SK-N-SH (cell line): ENCODE data around the gene MYO1H. TPM values are rescaled to one million over a fixed set of nuclear protein-coding genes. Genes with fewer than 3 reads are reported as not detected.

Experiments used
- CTCF ChIA-PET: fragments of 300-600, 350-600 bp; formaldehyde crosslinking; extraction: SDS; loops from one replicate; lab custom pipeline; 2021; lab: Yijun Ruan, JAX
- POLR2A ChIA-PET: fragments of 350-600 bp; sonication (Branson Sonifier 250); formaldehyde crosslinking; extraction: SDS; loops from one replicate; lab custom pipeline; 2020; ENCODE audit warnings: antibody characterized with exemption, inconsistent platforms; lab: Yijun Ruan, JAX
- DNase-seq: peaks from one replicate; pipeline ENCODE4 v3.0.0; 2012
- H2AFZ ChIP-seq: fragments of 200-600 bp; sonication (generic); 2 replicates; pipeline ENCODE4 v1.8.1; 2016; ENCODE audit warnings: antibody characterized with exemption, mild to moderate bottlenecking, low read depth
- H3F3A ChIP-seq: fragments of 200-600 bp; sonication (generic); replicated peaks from 2 replicates; pipeline ENCODE3; 2016; ENCODE audit warnings: antibody characterized with exemption, mild to moderate bottlenecking; ENCODE audit not compliant: insufficient read depth
- H3K27ac ChIP-seq, 2 experiments: fragments of 200-500 bp in 1 of 2; fragments of 200-600 bp in 1 of 2; sonication (Bioruptor generic) in 1 of 2; sonication (generic), shearing (Covaris generic) in 1 of 2; 2 replicates each; pipeline versions ENCODE4 v1.5.1 to v1.6.1; 2014 to 2016; ENCODE audit warnings: low read depth in 2 of 2, inconsistent platforms in 1 of 2, low read length in 1 of 2, mild to moderate bottlenecking in 1 of 2, mixed read lengths in 1 of 2
- H3K27me3 ChIP-seq: fragments of 200-600 bp; sonication (generic), shearing (Covaris generic); 2 replicates; pipeline ENCODE4 v1.6.1; 2016; ENCODE audit warnings: mixed run types; ENCODE audit not compliant: insufficient read depth
- H3K36me3 ChIP-seq, 2 experiments: fragments of 200-500 bp in 1 of 2; fragments of 200-600 bp in 1 of 2; sonication (Bioruptor generic) in 1 of 2; sonication (generic) in 1 of 2; replicated peaks in 1 of 2; 2 replicates each; pipeline versions ENCODE3 to v1.5.1; 2014 to 2016; ENCODE audit warnings: low read length in 1 of 2, mild to moderate bottlenecking in 1 of 2; ENCODE audit not compliant: insufficient read depth in 2 of 2, control insufficient read depth in 1 of 2
- H3K4me1 ChIP-seq, 2 experiments: fragments of 200-500 bp in 1 of 2; fragments of 200-600 bp in 1 of 2; sonication (Bioruptor generic) in 1 of 2; sonication (generic), shearing (Covaris generic) in 1 of 2; 2 replicates each; pipeline versions ENCODE4 v1.5.1 to v1.6.1; 2014 to 2016; ENCODE audit warnings: low read depth in 1 of 2, low read length in 1 of 2, mixed run types in 1 of 2; ENCODE audit not compliant: insufficient read depth in 2 of 2, control insufficient read depth in 1 of 2
- H3K4me2 ChIP-seq: fragments of 200-600 bp; sonication (generic), shearing (Covaris generic); 2 replicates; pipeline ENCODE4 v1.6.1; 2017; ENCODE audit warnings: mixed run types
- H3K4me3 ChIP-seq, 2 experiments: fragments of 200-500 bp in 1 of 2; fragments of 200-600 bp in 1 of 2; sonication (Bioruptor generic) in 1 of 2; sonication (generic), shearing (Covaris generic) in 1 of 2; 2 replicates each; pipeline versions ENCODE4 v1.5.1 to v1.8.1; 2014 to 2016; ENCODE audit warnings: low read depth in 2 of 2, inconsistent platforms in 1 of 2, low read length in 1 of 2, mild to moderate bottlenecking in 1 of 2, mixed read lengths in 1 of 2, moderate library complexity in 1 of 2
- H3K79me2 ChIP-seq: fragments of 200-600 bp; sonication (generic); 2 replicates; pipeline ENCODE4 v1.8.1; 2017; ENCODE audit warnings: mild to moderate bottlenecking; ENCODE audit not compliant: insufficient read depth
- H3K9ac ChIP-seq: fragments of 200-600 bp; sonication (generic); 2 replicates; pipeline ENCODE4 v1.6.1; 2017; ENCODE audit warnings: mixed run types
- H3K9me2 ChIP-seq: fragments of 200-600 bp; sonication (generic); 2 replicates; pipeline ENCODE4 v1.6.1; 2017; ENCODE audit warnings: mixed run types
- H3K9me3 ChIP-seq: fragments of 200-600 bp; sonication (generic); 2 replicates; pipeline ENCODE4 v1.6.1; 2017; ENCODE audit warnings: mixed run types, mild to moderate bottlenecking, moderate library complexity
- H4K20me1 ChIP-seq: fragments of 200-600 bp; sonication (generic); 2 replicates; pipeline ENCODE4 v1.6.1; 2017; ENCODE audit warnings: mild to moderate bottlenecking, mixed run types; ENCODE audit not compliant: insufficient read depth
- ELF1 ChIP-seq: IDR thresholded peaks from 2 replicates; pipeline ENCODE4 v1.4.0; 2012
- EP300 ChIP-seq, 2 experiments: IDR thresholded peaks; 2 replicates each; pipeline versions ENCODE4 v1.4.0 to v1.6.1; 2012; ENCODE audit warnings: borderline replicate concordance in 1 of 2, low read depth in 1 of 2, low read length in 1 of 2
- EZH2phosphoT487 ChIP-seq: fragments of 200-600 bp; sonication (generic); IDR thresholded peaks from 2 replicates; pipeline ENCODE4 v1.6.1; 2017; ENCODE audit warnings: low read depth, mixed run types, mild to moderate bottlenecking, antibody characterized with exemption, moderate library complexity, borderline replicate concordance
- FOSL2 ChIP-seq: IDR thresholded peaks from 2 replicates; pipeline ENCODE4 v1.4.0; 2012; ENCODE audit warnings: low read depth, mild to moderate bottlenecking, moderate library complexity, borderline replicate concordance
- JUND ChIP-seq: IDR thresholded peaks from 2 replicates; pipeline ENCODE4 v1.4.0; 2012
- MEF2A ChIP-seq: IDR thresholded peaks from 2 replicates; pipeline ENCODE4 v1.4.0; 2012; ENCODE audit warnings: low read depth, borderline replicate concordance
- NFIC ChIP-seq: IDR thresholded peaks from 2 replicates; pipeline ENCODE4 v1.4.0; 2012; ENCODE audit warnings: borderline replicate concordance
- POLR2AphosphoS5 ChIP-seq: IDR thresholded peaks from 2 replicates; pipeline ENCODE4 v1.6.1; 2012; ENCODE audit warnings: low read depth, low read length
- RAD21 ChIP-seq: IDR thresholded peaks from 2 replicates; pipeline ENCODE4 v1.6.1; 2012; ENCODE audit warnings: mild to moderate bottlenecking, low read length
- SIN3A ChIP-seq: IDR thresholded peaks from 2 replicates; pipeline ENCODE4 v1.6.1; 2012; ENCODE audit warnings: low read depth, mild to moderate bottlenecking, low read length, moderate library complexity, borderline replicate concordance
- SMC3 ChIP-seq: IDR thresholded peaks from 2 replicates; pipeline ENCODE4 v1.6.1; 2012; ENCODE audit warnings: low read depth, low read length, improper control_type of control experiment
- TCF12 ChIP-seq: IDR thresholded peaks from 2 replicates; pipeline ENCODE4 v1.4.0; 2012
- TEAD4 ChIP-seq: IDR thresholded peaks from 2 replicates; pipeline ENCODE4 v1.4.0; 2012; ENCODE audit warnings: mild to moderate bottlenecking, borderline replicate concordance; ENCODE audit not compliant: insufficient read depth
- YY1 ChIP-seq: IDR thresholded peaks from 2 replicates; pipeline ENCODE4 v1.4.0; 2012; ENCODE audit warnings: low read depth, mild to moderate bottlenecking
- WGBS: methylation state at CpG from one replicate; pipeline ENCODE4 v1.1.6; 2017; ENCODE audit warnings: low lambda C conversion rate; 5-methylcytosine and 5-hydroxymethylcytosine counted together
- polyA plus RNA-seq, 3 experiments: library from polyadenylated mRNA; depleted of rRNA; stranded (reverse); fragments of >200 nt; gene quantifications; 2 replicates each; pipeline ENCODE4 v1.2.3, GENCODE V29; 2012
- TF ChIP-seq, protein P1 (sequence below): fragments of 200-600 bp; sonication (generic); IDR thresholded peaks from 2 replicates; pipeline ENCODE4 v1.6.1; 2017; ENCODE audit warnings: antibody characterized with exemption, mild to moderate bottlenecking, moderate library complexity
- TF ChIP-seq, protein P2 (sequence below): IDR thresholded peaks from 2 replicates; pipeline ENCODE4 v1.6.1; 2012; ENCODE audit warnings: mild to moderate bottlenecking, low read depth, low read length, moderate library complexity
- TF ChIP-seq, protein P3 (sequence below): fragments of 150-350 bp; IDR thresholded peaks from 2 replicates; pipeline ENCODE4 v1.6.1; 2016; ENCODE audit warnings: mild to moderate bottlenecking, low read depth, low read length
- TF ChIP-seq, protein P4 (sequence below): IDR thresholded peaks from 2 replicates; pipeline ENCODE4 v1.4.0; 2012; ENCODE audit warnings: low read depth, borderline replicate concordance
- TF ChIP-seq, protein P5 (sequence below): IDR thresholded peaks from 2 replicates; pipeline ENCODE4; 2012
- TF ChIP-seq, protein P6 (sequence below): IDR thresholded peaks from 2 replicates; pipeline ENCODE4 v1.4.0; 2012; ENCODE audit warnings: low read depth

The MYO1H gene
- polyA plus RNA-seq, 1 of the 3 experiments (the other 2 are of a cell fraction): not detected

DNA sequence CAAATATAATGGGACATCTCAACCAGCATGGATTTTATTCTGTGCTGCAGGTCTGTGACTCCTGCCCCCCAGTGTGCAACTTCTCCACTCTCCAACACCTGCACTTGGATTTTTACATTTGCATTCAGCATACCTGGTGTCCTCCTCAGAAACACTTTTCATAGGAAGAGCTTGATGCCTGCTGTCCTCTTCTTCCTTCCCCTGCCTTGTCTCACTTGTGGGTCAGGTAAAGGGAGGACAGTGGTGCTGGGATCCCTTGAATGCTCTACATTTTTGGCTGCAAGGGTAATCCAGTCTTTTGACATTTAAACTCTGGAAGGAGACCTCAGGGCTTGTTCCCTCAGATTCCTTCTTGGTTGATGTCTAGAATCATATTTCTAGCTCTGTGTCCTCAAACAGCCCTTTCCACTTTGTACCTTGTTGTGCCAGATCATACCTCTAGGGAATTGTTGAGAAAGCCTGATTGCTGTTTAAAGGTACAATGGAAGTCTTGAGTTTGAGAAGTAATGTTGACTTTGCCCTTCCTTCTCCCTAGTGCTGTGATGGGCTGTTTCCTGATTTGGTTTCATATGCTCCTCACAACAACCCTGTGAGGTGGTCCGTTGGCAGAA lies 142.4 kb downstream of the MYO1H start:
- Histone ChIP-seq H3F3A (no peaks in the 10 kb centered on the region), H3K9me3 (no peaks in the 10 kb centered on the region), H3K9ac (no peak overlapping the region), H2AFZ (no peak overlapping the region), H3K4me2 (no peak overlapping the region), H3K4me1 (no peaks in the 10 kb centered on the region), H3K9me2 (no peaks in the 10 kb centered on the region), H3K27ac (no peak overlapping the region), H4K20me1 (no peaks in the 10 kb centered on the region), H3K36me3 (peaks cover 44 to 85% of the 10 kb centered on the region in 2 experiments), H3K79me2 (no peaks in the 10 kb centered on the region), H3K4me3 (no peak overlapping the region), H3K27me3 (no peaks in the 10 kb centered on the region)
- ChIA-PET CTCF (interaction anchor here (0.6 to 2.0 kb wide), 3 partner anchors 9 to 1601 kb away, joined by 3 to 5 read pairs (median 4); no protein-coding TSS in a partner anchor), POLR2A (no interaction called here)
- DNase-seq: no peak
- TF ChIP-seq, protein P1, sequence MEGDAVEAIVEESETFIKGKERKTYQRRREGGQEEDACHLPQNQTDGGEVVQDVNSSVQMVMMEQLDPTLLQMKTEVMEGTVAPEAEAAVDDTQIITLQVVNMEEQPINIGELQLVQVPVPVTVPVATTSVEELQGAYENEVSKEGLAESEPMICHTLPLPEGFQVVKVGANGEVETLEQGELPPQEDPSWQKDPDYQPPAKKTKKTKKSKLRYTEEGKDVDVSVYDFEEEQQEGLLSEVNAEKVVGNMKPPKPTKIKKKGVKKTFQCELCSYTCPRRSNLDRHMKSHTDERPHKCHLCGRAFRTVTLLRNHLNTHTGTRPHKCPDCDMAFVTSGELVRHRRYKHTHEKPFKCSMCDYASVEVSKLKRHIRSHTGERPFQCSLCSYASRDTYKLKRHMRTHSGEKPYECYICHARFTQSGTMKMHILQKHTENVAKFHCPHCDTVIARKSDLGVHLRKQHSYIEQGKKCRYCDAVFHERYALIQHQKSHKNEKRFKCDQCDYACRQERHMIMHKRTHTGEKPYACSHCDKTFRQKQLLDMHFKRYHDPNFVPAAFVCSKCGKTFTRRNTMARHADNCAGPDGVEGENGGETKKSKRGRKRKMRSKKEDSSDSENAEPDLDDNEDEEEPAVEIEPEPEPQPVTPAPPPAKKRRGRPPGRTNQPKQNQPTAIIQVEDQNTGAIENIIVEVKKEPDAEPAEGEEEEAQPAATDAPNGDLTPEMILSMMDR: no peak
- TF ChIP-seq, protein P2, sequence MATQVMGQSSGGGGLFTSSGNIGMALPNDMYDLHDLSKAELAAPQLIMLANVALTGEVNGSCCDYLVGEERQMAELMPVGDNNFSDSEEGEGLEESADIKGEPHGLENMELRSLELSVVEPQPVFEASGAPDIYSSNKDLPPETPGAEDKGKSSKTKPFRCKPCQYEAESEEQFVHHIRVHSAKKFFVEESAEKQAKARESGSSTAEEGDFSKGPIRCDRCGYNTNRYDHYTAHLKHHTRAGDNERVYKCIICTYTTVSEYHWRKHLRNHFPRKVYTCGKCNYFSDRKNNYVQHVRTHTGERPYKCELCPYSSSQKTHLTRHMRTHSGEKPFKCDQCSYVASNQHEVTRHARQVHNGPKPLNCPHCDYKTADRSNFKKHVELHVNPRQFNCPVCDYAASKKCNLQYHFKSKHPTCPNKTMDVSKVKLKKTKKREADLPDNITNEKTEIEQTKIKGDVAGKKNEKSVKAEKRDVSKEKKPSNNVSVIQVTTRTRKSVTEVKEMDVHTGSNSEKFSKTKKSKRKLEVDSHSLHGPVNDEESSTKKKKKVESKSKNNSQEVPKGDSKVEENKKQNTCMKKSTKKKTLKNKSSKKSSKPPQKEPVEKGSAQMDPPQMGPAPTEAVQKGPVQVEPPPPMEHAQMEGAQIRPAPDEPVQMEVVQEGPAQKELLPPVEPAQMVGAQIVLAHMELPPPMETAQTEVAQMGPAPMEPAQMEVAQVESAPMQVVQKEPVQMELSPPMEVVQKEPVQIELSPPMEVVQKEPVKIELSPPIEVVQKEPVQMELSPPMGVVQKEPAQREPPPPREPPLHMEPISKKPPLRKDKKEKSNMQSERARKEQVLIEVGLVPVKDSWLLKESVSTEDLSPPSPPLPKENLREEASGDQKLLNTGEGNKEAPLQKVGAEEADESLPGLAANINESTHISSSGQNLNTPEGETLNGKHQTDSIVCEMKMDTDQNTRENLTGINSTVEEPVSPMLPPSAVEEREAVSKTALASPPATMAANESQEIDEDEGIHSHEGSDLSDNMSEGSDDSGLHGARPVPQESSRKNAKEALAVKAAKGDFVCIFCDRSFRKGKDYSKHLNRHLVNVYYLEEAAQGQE: no peak
- TF ChIP-seq JUND: no peak
- no peak for TF ChIP-seq SIN3A
- no peak for TF ChIP-seq TCF12
- TF ChIP-seq SMC3: no peak
- no peak for TF ChIP-seq EZH2phosphoT487
- TF ChIP-seq NFIC: no peak
- no peak for TF ChIP-seq TEAD4
- no peak for TF ChIP-seq RAD21
- TF ChIP-seq, protein P3, sequence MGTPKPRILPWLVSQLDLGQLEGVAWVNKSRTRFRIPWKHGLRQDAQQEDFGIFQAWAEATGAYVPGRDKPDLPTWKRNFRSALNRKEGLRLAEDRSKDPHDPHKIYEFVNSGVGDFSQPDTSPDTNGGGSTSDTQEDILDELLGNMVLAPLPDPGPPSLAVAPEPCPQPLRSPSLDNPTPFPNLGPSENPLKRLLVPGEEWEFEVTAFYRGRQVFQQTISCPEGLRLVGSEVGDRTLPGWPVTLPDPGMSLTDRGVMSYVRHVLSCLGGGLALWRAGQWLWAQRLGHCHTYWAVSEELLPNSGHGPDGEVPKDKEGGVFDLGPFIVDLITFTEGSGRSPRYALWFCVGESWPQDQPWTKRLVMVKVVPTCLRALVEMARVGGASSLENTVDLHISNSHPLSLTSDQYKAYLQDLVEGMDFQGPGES: no peak
- TF ChIP-seq, protein P4, sequence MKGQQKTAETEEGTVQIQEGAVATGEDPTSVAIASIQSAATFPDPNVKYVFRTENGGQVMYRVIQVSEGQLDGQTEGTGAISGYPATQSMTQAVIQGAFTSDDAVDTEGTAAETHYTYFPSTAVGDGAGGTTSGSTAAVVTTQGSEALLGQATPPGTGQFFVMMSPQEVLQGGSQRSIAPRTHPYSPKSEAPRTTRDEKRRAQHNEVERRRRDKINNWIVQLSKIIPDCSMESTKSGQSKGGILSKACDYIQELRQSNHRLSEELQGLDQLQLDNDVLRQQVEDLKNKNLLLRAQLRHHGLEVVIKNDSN: no peak
- TF ChIP-seq ELF1: no peak
- TF ChIP-seq MEF2A: no peak
- TF ChIP-seq, protein P5, sequence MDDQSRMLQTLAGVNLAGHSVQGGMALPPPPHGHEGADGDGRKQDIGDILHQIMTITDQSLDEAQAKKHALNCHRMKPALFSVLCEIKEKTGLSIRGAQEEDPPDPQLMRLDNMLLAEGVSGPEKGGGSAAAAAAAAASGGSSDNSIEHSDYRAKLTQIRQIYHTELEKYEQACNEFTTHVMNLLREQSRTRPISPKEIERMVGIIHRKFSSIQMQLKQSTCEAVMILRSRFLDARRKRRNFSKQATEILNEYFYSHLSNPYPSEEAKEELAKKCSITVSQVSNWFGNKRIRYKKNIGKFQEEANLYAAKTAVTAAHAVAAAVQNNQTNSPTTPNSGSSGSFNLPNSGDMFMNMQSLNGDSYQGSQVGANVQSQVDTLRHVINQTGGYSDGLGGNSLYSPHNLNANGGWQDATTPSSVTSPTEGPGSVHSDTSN: no peak
- TF ChIP-seq, protein P6, sequence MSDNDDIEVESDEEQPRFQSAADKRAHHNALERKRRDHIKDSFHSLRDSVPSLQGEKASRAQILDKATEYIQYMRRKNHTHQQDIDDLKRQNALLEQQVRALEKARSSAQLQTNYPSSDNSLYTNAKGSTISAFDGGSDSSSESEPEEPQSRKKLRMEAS: no peak
- no peak for TF ChIP-seq FOSL2
- no peak for TF ChIP-seq YY1
- TF ChIP-seq EP300 (IDR thresholded peaks at IDR 0.05; ENCODE audit: borderline replicate concordance in 1 of 2, low read depth in 1 of 2, low read length in 1 of 2): no peak
- TF ChIP-seq POLR2AphosphoS5: no peak
- 95% methylated on average over 1 of the region's 1 CpG for WGBS
